NB4 (cell line): ENCODE measurements around the gene ZFPM1.

ENCODE experiments used
- DNase-seq: peaks from one replicate; pipeline ENCODE4 v3.0.0; 2010; ENCODE audit warnings: low read depth
- H3K4me3 ChIP-seq: one replicate; pipeline ENCODE4 v1.5.1; 2011; ENCODE audit warnings: mild to moderate bottlenecking, low read depth, low read length, moderate library complexity
- CTCF ChIP-seq: IDR thresholded peaks from one replicate; pipeline ENCODE4 v1.5.1; 2012; ENCODE audit warnings: low read depth, low read length
- MAX ChIP-seq: IDR thresholded peaks from 2 replicates; pipeline ENCODE4 v1.6.1; 2011; ENCODE audit warnings: low read depth, low read length
- MYC ChIP-seq: IDR thresholded peaks from 2 replicates; pipeline ENCODE4 v1.6.1; 2011; ENCODE audit warnings: low read depth, low read length
- POLR2A ChIP-seq: IDR thresholded peaks from 2 replicates; pipeline ENCODE4 v1.6.1; 2011; ENCODE audit warnings: mild to moderate bottlenecking; ENCODE audit not compliant: insufficient read length; ENCODE audit errors: extremely low read depth

Gene ZFPM1

GRCh38 chr16:88510091-88510994, 57.3 kb downstream of the ZFPM1 start:
- DNase-seq, result no peak
- TF ChIP-seq MYC, result no peak
- TF ChIP-seq POLR2A, result no peak
- no peak for TF ChIP-seq CTCF

GRCh38 chr16:88511060-88511459, 58.0 kb downstream of the ZFPM1 start:
- DNase-seq, result no peak
- no peak overlapping the region for H3K4me3 ChIP-seq

More at GRCh38 chr16:88510091-88510994, 57.3 kb downstream of the ZFPM1 start:
- no peak overlapping the region for H3K4me3 ChIP-seq

GRCh38 chr16:88511906-88512305, 58.8 kb downstream of the ZFPM1 start:
- no peak for DNase-seq
- no peak for TF ChIP-seq CTCF
- no peak for TF ChIP-seq MAX
- no peak for TF ChIP-seq MYC
- TF ChIP-seq POLR2A, result no peak
- H3K4me3 ChIP-seq, result no peak overlapping the region

More at GRCh38 chr16:88511060-88511459, 58.0 kb downstream of the ZFPM1 start:
- no peak for TF ChIP-seq MAX
- TF ChIP-seq CTCF, result no peak
- no peak for TF ChIP-seq POLR2A
- TF ChIP-seq MYC, result no peak

- no peak for TF ChIP-seq CTCF
- TF ChIP-seq MAX, result no peak
- no peak for TF ChIP-seq POLR2A
- no peak for TF ChIP-seq MYC
- no peak for DNase-seq
- no peak overlapping the region for H3K4me3 ChIP-seq
Observed at GRCh38 chr16:88512728-88513696, 59.9 kb downstream of the ZFPM1 start.

GRCh38 chr16:88514070-88514469, 61.0 kb downstream of the ZFPM1 start:
- TF ChIP-seq CTCF (no peak), MAX (no peak), MYC (no peak), POLR2A (no peak)
- DNase-seq, result no peak

More at GRCh38 chr16:88514070-88514469, 61.0 kb downstream of the ZFPM1 start:
- no peak overlapping the region for H3K4me3 ChIP-seq
